Measurements from ENCODE around the gene PADI6. TPM values are rescaled to one million over a fixed set of nuclear protein-coding genes. Genes with fewer than 3 reads are reported as not detected.

PADI6 gene
- total and polyA plus RNA-seq, 7 donors: 0.04 TPM; not detected in 6

GRCh38 chr1:17440074-17440826, 68.3 kb downstream of the PADI6 start:
- DNase-seq: no peak
- 62 to 65% (median 64%) methylated on average over 18 of the region's 18 CpGs for WGBS, 3 donors
- Histone ChIP-seq H3K27me3 (ENCODE audit: insufficient read depth in 3 of 3, low read length in 2 of 3) (no peaks in the 10 kb centered on the region), H3K4me3 (peak overlapping the region; percentile 93), H3K27ac (peak overlapping the region; percentile 67), H3K9me3 (no peaks in the 10 kb centered on the region), H3K36me3 (ENCODE audit: insufficient read depth in 1 of 2, low read depth in 1 of 2) (peaks cover 0 to 3% of the 10 kb centered on the region in 2 donors), H3K4me1 (peaks cover 23% of the 10 kb centered on the region)
- TF ChIP-seq CTCF (IDR thresholded peaks at IDR 0.05): no peak
- intact Hi-C loops (cut with DNase I): loop anchor here in 1 of 2 donors (1.0 kb wide), 1 partner anchor 21 kb away; no protein-coding TSS in a partner anchor
- ATAC-seq: no peak

DNA sequence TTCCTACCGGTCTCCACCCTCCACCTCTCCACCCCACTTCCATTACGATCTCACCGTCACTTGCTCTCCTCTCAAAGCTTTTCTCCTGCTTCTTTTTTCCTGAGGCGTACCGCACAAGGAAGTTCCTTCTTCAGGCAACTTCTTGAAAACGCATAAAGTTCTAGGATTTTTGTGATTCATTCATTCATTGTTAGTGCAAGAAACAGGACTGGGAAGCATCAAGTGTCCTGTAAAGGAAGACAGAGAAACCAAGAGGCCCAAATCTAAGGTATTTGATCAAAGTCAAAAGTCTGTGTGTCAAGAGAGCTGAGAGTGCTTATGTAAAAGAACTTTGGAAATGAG, 68.8 kb downstream of the PADI6 start:
- Histone ChIP-seq H3K36me3 (ENCODE audit: insufficient read depth in 1 of 2, low read depth in 1 of 2) (no peaks in the 10 kb centered on the region), H3K27me3 (ENCODE audit: insufficient read depth in 3 of 3, low read length in 2 of 3) (no peaks in the 10 kb centered on the region), H3K4me3 (no peak overlapping the region), H3K9me3 (no peaks in the 10 kb centered on the region), H3K27ac (no peak overlapping the region), H3K4me1 (peaks cover 23% of the 10 kb centered on the region)
- TF ChIP-seq CTCF (IDR thresholded peaks at IDR 0.05): no peak
- WGBS, 3 donors: 86 to 92% (median 89%) methylated on average over 6 of the region's 6 CpGs
- intact Hi-C loops (cut with DNase I): loop anchor here in 1 of 2 donors (1.0 kb wide), 1 partner anchor 21 kb away; no protein-coding TSS in a partner anchor
- DNase-seq (no peak), ATAC-seq (no peak)

DNA sequence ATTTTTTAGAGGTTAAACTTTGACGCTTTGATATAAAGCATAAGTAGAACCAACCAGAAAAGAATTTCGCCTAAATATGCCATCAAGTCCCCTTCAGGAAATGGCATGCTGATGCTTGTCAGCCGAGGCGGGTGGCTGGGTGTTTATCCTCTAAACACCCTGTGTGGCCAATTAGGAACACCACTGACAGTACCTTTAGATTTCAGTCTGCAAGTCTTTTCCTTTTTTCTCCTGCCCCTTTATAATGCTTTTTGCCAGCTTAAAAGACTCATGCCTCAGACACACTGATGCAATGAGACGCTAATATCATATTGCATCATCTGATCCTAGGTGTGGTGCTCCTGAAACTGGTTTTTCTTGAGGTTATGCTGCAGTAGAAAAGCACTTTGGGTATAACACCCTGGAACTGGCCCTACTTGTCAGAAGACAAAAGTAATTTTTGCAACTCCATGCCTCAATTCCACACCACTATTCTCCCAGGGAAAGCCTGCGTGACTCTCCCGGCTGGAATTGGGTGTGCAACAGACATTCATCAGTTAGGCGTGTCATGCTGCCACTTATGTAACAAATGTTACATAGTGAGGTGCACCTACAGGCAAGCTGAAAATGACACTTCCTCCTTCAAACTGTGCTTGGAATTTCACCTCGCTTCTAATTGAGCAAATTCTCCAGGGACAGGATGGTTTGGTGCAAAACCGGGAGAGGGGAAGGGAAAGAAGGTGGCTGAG, 69.4 kb downstream of the PADI6 start:
- WGBS, 3 donors: 52 to 68% (median 64%) methylated on average over 10 of the region's 10 CpGs

GRCh38 chr1:17441993-17442357, 70.0 kb downstream of the PADI6 start:
- Histone ChIP-seq H3K4me1 (peaks cover 20% of the 10 kb centered on the region), H3K36me3 (ENCODE audit: insufficient read depth in 1 of 2, low read depth in 1 of 2) (no peaks in the 10 kb centered on the region), H3K9me3 (no peaks in the 10 kb centered on the region), H3K27ac (no peak overlapping the region), H3K4me3 (no peak overlapping the region), H3K27me3 (ENCODE audit: insufficient read depth in 3 of 3, low read length in 2 of 3) (no peaks in the 10 kb centered on the region)
- no peak for ATAC-seq
- intact Hi-C loops (cut with DNase I): no loop called here
- DNase-seq: no peak
- WGBS, 3 donors: 80 to 85% (median 84%) methylated on average over 4 of the region's 4 CpGs
- TF ChIP-seq CTCF (IDR thresholded peaks at IDR 0.05): no peak

More for the DNA sequence above, 69.4 kb downstream of the PADI6 start:
- H3K4me3 ChIP-seq: no peak overlapping the region
- no peaks in the 10 kb centered on the region for H3K27me3 ChIP-seq (ENCODE audit: insufficient read depth in 3 of 3, low read length in 2 of 3)
- no peaks in the 10 kb centered on the region for H3K36me3 ChIP-seq (ENCODE audit: insufficient read depth in 1 of 2, low read depth in 1 of 2)
- H3K4me1 ChIP-seq: peaks cover 23% of the 10 kb centered on the region
- intact Hi-C loops (cut with DNase I): no loop called here
- no peak for ATAC-seq
- DNase-seq: no peak
- no peak for TF ChIP-seq CTCF (IDR thresholded peaks at IDR 0.05)
- H3K9me3 ChIP-seq: no peaks in the 10 kb centered on the region
- H3K27ac ChIP-seq: no peak overlapping the region
